Activated T-helper 9 cell treated with anti-CD3 and anti-CD28 coated beads, Interleukin-2, amount 50 U/mL, for 16 hours (primary cell): ENCODE results near the gene RADIL.
A peak's percentile ranks its signal among the peaks of the same experiment; 100 is the strongest.
"Not testable (repeated sequence)": the region's sequence is repeated elsewhere in the genome, so short reads cannot be mapped to it uniquely, and the experiment has no call there.

Experiments used
- DNase-seq: peaks from one replicate; pipeline ENCODE4 v3.0.0-alpha.2; 2020; ENCODE audit warnings: low read depth

The RADIL gene

GRCh38 chr7:4883372-4884144, at the start of gene RADIL:
TSS of gene RADIL (minus strand) at chr7:4883716. CDS start at chr7:4878139, 5,577 bp downstream.
- peak; percentile 71 for DNase-seq

GRCh38 chr7:4931943-4932342, 48.4 kb upstream of the RADIL start:
- DNase-seq: no peak

GRCh38 chr7:4929005-4929404, 45.5 kb upstream of the RADIL start:
- no peak for DNase-seq

GRCh38 chr7:4928445-4928844, 44.9 kb upstream of the RADIL start:
- DNase-seq: no peak

- no peak for DNase-seq
Measured at GRCh38 chr7:4919969-4920766, 36.7 kb upstream of the RADIL start.

GRCh38 chr7:4916113-4916512, 32.6 kb upstream of the RADIL start:
- DNase-seq: no peak

- no peak for DNase-seq
Measured at GRCh38 chr7:4911111-4911828, 27.8 kb upstream of the RADIL start.

GRCh38 chr7:4906682-4907081, 23.2 kb upstream of the RADIL start:
- DNase-seq: no peak

- no peak for DNase-seq
Measured at GRCh38 chr7:4905171-4905570, 21.7 kb upstream of the RADIL start.

- no peak for DNase-seq
Measured at GRCh38 chr7:4904346-4904745, 20.8 kb upstream of the RADIL start.

- DNase-seq: no peak
Measured at GRCh38 chr7:4895766-4896165, 12.2 kb upstream of the RADIL start.

- DNase-seq: no peak
Measured at GRCh38 chr7:4894482-4894881, 11.0 kb upstream of the RADIL start.

GRCh38 chr7:4893929-4894475, 10.5 kb upstream of the RADIL start:
- no peak for DNase-seq

- DNase-seq: not testable (repeated sequence)
Measured at GRCh38 chr7:4893188-4893587, 9.7 kb upstream of the RADIL start.

- DNase-seq: not testable (repeated sequence)
Measured at GRCh38 chr7:4891522-4891921, 8.0 kb upstream of the RADIL start.

GRCh38 chr7:4889682-4890081, 6.2 kb upstream of the RADIL start:
- DNase-seq: no peak

- no peak for DNase-seq
Measured at GRCh38 chr7:4888161-4888560, 4.6 kb upstream of the RADIL start.

GRCh38 chr7:4886671-4887070, 3.2 kb upstream of the RADIL start:
- DNase-seq: no peak

GRCh38 chr7:4885317-4885807, 1.8 kb upstream of the RADIL start:
- no peak for DNase-seq

GRCh38 chr7:4884164-4884563, 648 bp upstream of the RADIL start:
- no peak for DNase-seq

- DNase-seq: no peak
Measured at GRCh38 chr7:4883033-4883371, 514 bp downstream of the RADIL start.
